HL-60 (cell line): ENCODE data around the gene SH3GL2.

ENCODE experiments used
- CTCF ChIP-seq: IDR thresholded peaks from one replicate; pipeline ENCODE4 v1.5.1; 2011; ENCODE audit warnings: low read length, control low read depth, inconsistent platforms; ENCODE audit not compliant: insufficient read depth
- GABPA ChIP-seq: IDR thresholded peaks from 2 replicates; pipeline ENCODE4 v1.6.1; 2012; ENCODE audit warnings: low read depth
- POLR2AphosphoS5 ChIP-seq: IDR thresholded peaks from 2 replicates; pipeline ENCODE4 v1.6.1; 2012; ENCODE audit warnings: low read depth
- REST ChIP-seq: IDR thresholded peaks from 2 replicates; pipeline ENCODE4 v1.6.1; 2012; ENCODE audit warnings: low read depth; ENCODE audit not compliant: insufficient replicate concordance

GRCh38 chr9:17764306-17764705 is 185.4 kb downstream of the SH3GL2 start:
- TF ChIP-seq CTCF (no peak), POLR2AphosphoS5 (no peak), REST (no peak), GABPA (no peak)
